ENCODE measurements around the gene ROR1. TPM values are rescaled to one million over a fixed set of nuclear protein-coding genes. Genes with fewer than 3 reads are reported as not detected.

ROR1 gene
- total and polyA plus RNA-seq, 2 donors (not counting 3 experiments of a cell fraction or from before 2014, with no cell fraction given) = 2.6 to 3.5 TPM

GRCh38 chr1:63908016-63908415 is 134.2 kb downstream of the ROR1 start:
- BruUV-seq (replicated peaks) = no TSS peak
- Histone ChIP-seq H3K4me1 (ENCODE audit: control insufficient read depth, extremely low read depth, insufficient read depth, low read length) (peaks cover 4% of the 10 kb centered on the region), H3K27ac (ENCODE audit: insufficient read depth, low read depth, low read length) (no peak overlapping the region), H3K9me3 (replicated peaks; ENCODE audit: control insufficient read depth, insufficient read depth, low read length) (no peaks in the 10 kb centered on the region), H3K4me2 (ENCODE audit: insufficient read depth, low read length) (no peak overlapping the region), H3K36me3 (ENCODE audit: control insufficient read depth in 2 of 2, extremely low read depth in 1 of 2, insufficient read depth in 2 of 2, low read length in 2 of 2) (no peaks in the 10 kb centered on the region), H3K4me3 (replicated peaks in 1 of 3; ENCODE audit: insufficient read depth in 1 of 3, low read depth in 1 of 3, low read length in 3 of 3) (no peak overlapping the region), H3K27me3 (ENCODE audit: control insufficient read depth in 2 of 2, insufficient read depth in 2 of 2, low read length in 2 of 2) (peaks cover 3 to 5% of the 10 kb centered on the region in 2 experiments), H2AFZ (ENCODE audit: low read depth, low read length) (no peak overlapping the region), H3K9me1 (replicated peaks; ENCODE audit: control insufficient read depth, extremely low read depth, insufficient read depth, low read length) (no peaks in the 10 kb centered on the region), H4K20me1 (replicated peaks; ENCODE audit: control insufficient read depth, extremely low read depth, insufficient read depth, low read length) (no peaks in the 10 kb centered on the region), H3K79me2 (ENCODE audit: control insufficient read depth, insufficient read depth, low read length) (no peaks in the 10 kb centered on the region), H3K9ac (replicated peaks; ENCODE audit: extremely low read depth, insufficient read depth, low read length) (no peak overlapping the region)
- dilution Hi-C loops (cut with MboI; ENCODE audit: extremely low pct_ligation_motif_present, low sequenced_read_pairs) (no loop called here), intact Hi-C loops (cut with micrococcal nuclease) (loop anchor here (10.0 kb wide), 1 partner anchor 63 kb away; no protein-coding TSS in a partner anchor)
- TF ChIP-seq GATA2 (IDR thresholded peaks at IDR 0.05; ENCODE audit: insufficient read depth, insufficient read length, low read depth, low read length) (no peak), POLR2AphosphoS5 (IDR thresholded peaks at IDR 0.05; ENCODE audit: insufficient read depth, low read depth, low read length) (no peak), FOS (IDR thresholded peaks at IDR 0.05; ENCODE audit: borderline replicate concordance, insufficient read depth, low read length) (no peak)
- DNase-seq (ENCODE audit: low read depth, low spot score) (no peak), FAIRE-seq (no peak)
- CTCF ChIA-PET = interaction anchor here (1.1 to 1.5 kb wide), 2 partner anchors 11 to 216 kb away, joined by 3 to 4 read pairs; no protein-coding TSS in a partner anchor
- POLR2A ChIA-PET = no interaction called here

GRCh38 chr1:63909526-63909925 is 135.7 kb downstream of the ROR1 start:
- Histone ChIP-seq H3K79me2 (ENCODE audit: control insufficient read depth, insufficient read depth, low read length) (no peaks in the 10 kb centered on the region), H4K20me1 (replicated peaks; ENCODE audit: control insufficient read depth, extremely low read depth, insufficient read depth, low read length) (no peaks in the 10 kb centered on the region), H3K4me3 (replicated peaks in 1 of 3; ENCODE audit: insufficient read depth in 1 of 3, low read depth in 1 of 3, low read length in 3 of 3) (no peak overlapping the region), H3K9me1 (replicated peaks; ENCODE audit: control insufficient read depth, extremely low read depth, insufficient read depth, low read length) (no peaks in the 10 kb centered on the region), H2AFZ (ENCODE audit: low read depth, low read length) (no peak overlapping the region), H3K9me3 (replicated peaks; ENCODE audit: control insufficient read depth, insufficient read depth, low read length) (no peaks in the 10 kb centered on the region), H3K4me2 (ENCODE audit: insufficient read depth, low read length) (no peak overlapping the region), H3K27ac (ENCODE audit: insufficient read depth, low read depth, low read length) (no peak overlapping the region), H3K36me3 (ENCODE audit: control insufficient read depth in 2 of 2, extremely low read depth in 1 of 2, insufficient read depth in 2 of 2, low read length in 2 of 2) (no peaks in the 10 kb centered on the region), H3K9ac (replicated peaks; ENCODE audit: extremely low read depth, insufficient read depth, low read length) (no peak overlapping the region), H3K4me1 (ENCODE audit: control insufficient read depth, extremely low read depth, insufficient read depth, low read length) (no peaks in the 10 kb centered on the region), H3K27me3 (ENCODE audit: control insufficient read depth in 2 of 2, insufficient read depth in 2 of 2, low read length in 2 of 2) (peaks cover 5 to 6% of the 10 kb centered on the region in 2 experiments)
- ChIA-PET CTCF (interaction anchor here (1.0 to 1.4 kb wide), 4 partner anchors 22 to 234 kb away, joined by 3 to 5 read pairs (median 4); no protein-coding TSS in a partner anchor), POLR2A (no interaction called here)
- no peak for FAIRE-seq
- BruUV-seq (replicated peaks) = no TSS peak
- no peak for DNase-seq (ENCODE audit: low read depth, low spot score)
- intact Hi-C loops (cut with micrococcal nuclease) = loop anchor here (10.0 kb wide), 1 partner anchor 65 kb away; no protein-coding TSS in a partner anchor
- dilution Hi-C loops (cut with MboI; ENCODE audit: extremely low pct_ligation_motif_present, low sequenced_read_pairs) = no loop called here
- TF ChIP-seq POLR2AphosphoS5 (IDR thresholded peaks at IDR 0.05; ENCODE audit: insufficient read depth, low read depth, low read length) (no peak), POLR2A (IDR thresholded peaks at IDR 0.05; ENCODE audit: low read depth, low read length) (no peak), JUN (IDR thresholded peaks at IDR 0.05; ENCODE audit: borderline replicate concordance, insufficient read depth, insufficient read length, low read depth) (no peak), GATA2 (IDR thresholded peaks at IDR 0.05; ENCODE audit: insufficient read depth, insufficient read length, low read depth, low read length) (no peak), CTCF (IDR thresholded peaks at IDR 0.05; ENCODE audit: extremely low read depth in 1 of 2, insufficient read depth in 1 of 2, low read depth in 1 of 2, low read length in 2 of 2) (no peak), EZH2 (IDR thresholded peaks at IDR 0.05; ENCODE audit: borderline replicate concordance, low read depth, low read length, severe bottlenecking) (no peak), MYC (IDR thresholded peaks at IDR 0.05; ENCODE audit: low read depth, low read length) (no peak), FOS (IDR thresholded peaks at IDR 0.05; ENCODE audit: borderline replicate concordance, insufficient read depth, low read length) (no peak)
- TF ChIP-seq, protein P1, sequence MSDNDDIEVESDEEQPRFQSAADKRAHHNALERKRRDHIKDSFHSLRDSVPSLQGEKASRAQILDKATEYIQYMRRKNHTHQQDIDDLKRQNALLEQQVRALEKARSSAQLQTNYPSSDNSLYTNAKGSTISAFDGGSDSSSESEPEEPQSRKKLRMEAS (IDR thresholded peaks at IDR 0.05; ENCODE audit: insufficient read depth, insufficient read length) = no peak

Data from endothelial cell of umbilical vein (primary cell).